Karpas-422 (cell line): ENCODE measurements around the gene ATP1B3. TPM values are rescaled to one million over a fixed set of nuclear protein-coding genes. Genes with fewer than 3 reads are reported as not detected.
"Not testable (repeated sequence)": the region's sequence is repeated elsewhere in the genome, so short reads cannot be mapped to it uniquely, and the experiment has no call there.

Source experiments
- DNase-seq: peaks from one replicate; pipeline ENCODE4 v3.0.0-alpha.2; 2015
- H2AFZ ChIP-seq: fragments of 200-600 bp; sonication (generic); 2 replicates; pipeline ENCODE4 v1.6.1; 2014; ENCODE audit warnings: antibody characterized with exemption, low read length, mixed read lengths
- H3K27ac ChIP-seq: fragments of 200-600 bp; sonication (generic); 2 replicates; pipeline ENCODE4 v1.5.1; 2014; ENCODE audit warnings: mild to moderate bottlenecking, low read length, moderate library complexity
- H3K27me3 ChIP-seq: fragments of 200-600 bp; sonication (generic); 2 replicates; pipeline ENCODE4 v1.6.1; 2014; ENCODE audit warnings: low read length, mixed read lengths
- H3K36me3 ChIP-seq: fragments of 200-600 bp; sonication (generic); 2 replicates; pipeline ENCODE4 v1.6.1; 2014; ENCODE audit warnings: low read length, mixed read lengths; ENCODE audit not compliant: insufficient read depth
- H3K4me1 ChIP-seq: fragments of 200-600 bp; sonication (generic); 2 replicates; pipeline ENCODE4 v1.6.1; 2014; ENCODE audit warnings: mild to moderate bottlenecking, low read length, mixed read lengths
- H3K4me2 ChIP-seq: fragments of 200-600 bp; sonication (generic); 2 replicates; pipeline ENCODE4 v1.6.1; 2014; ENCODE audit warnings: low read length, low read depth, mild to moderate bottlenecking; ENCODE audit not compliant: poor library complexity, severe bottlenecking
- H3K4me3 ChIP-seq: fragments of 200-600 bp; sonication (generic); 2 replicates; pipeline ENCODE4 v1.5.1; 2014; ENCODE audit warnings: mild to moderate bottlenecking, antibody characterized with exemption, low read length, mixed read lengths
- H3K79me2 ChIP-seq: fragments of 200-600 bp; sonication (generic); 2 replicates; pipeline ENCODE4 v1.6.1; 2014; ENCODE audit warnings: mild to moderate bottlenecking, low read length, mixed read lengths
- H3K9ac ChIP-seq: fragments of 200-600 bp; sonication (generic); 2 replicates; pipeline ENCODE4 v1.6.0; 2014; ENCODE audit warnings: low read length
- H3K9me2 ChIP-seq: fragments of 200-600 bp; sonication (generic), shearing (Covaris generic); replicated peaks from 2 replicates; pipeline ENCODE4 v1.6.0; 2014; ENCODE audit warnings: mild to moderate bottlenecking, low read length, moderate library complexity; ENCODE audit not compliant: insufficient read depth
- H3K9me3 ChIP-seq: fragments of 300-700, 200-600 bp; sonication (generic); 2 replicates; pipeline ENCODE4 v1.6.1; 2014; ENCODE audit warnings: low read length, mixed read lengths
- H4K20me1 ChIP-seq: fragments of 200-600 bp; sonication (generic); 2 replicates; pipeline ENCODE4 v1.6.1; 2014; ENCODE audit warnings: mild to moderate bottlenecking, antibody characterized with exemption, low read length, low read depth; ENCODE audit not compliant: insufficient read depth
- total RNA-seq: library from RNA; depleted of rRNA; stranded (reverse); fragments of >200 nt; shearing (Covaris generic); gene quantifications from 2 replicates; pipeline ENCODE4 v1.2.3, GENCODE V29; 2014; ENCODE audit warnings: low replicate concordance

ATP1B3 gene
- total RNA-seq, 1 experiment from 2014 or later, result 68.7 TPM

DNA sequence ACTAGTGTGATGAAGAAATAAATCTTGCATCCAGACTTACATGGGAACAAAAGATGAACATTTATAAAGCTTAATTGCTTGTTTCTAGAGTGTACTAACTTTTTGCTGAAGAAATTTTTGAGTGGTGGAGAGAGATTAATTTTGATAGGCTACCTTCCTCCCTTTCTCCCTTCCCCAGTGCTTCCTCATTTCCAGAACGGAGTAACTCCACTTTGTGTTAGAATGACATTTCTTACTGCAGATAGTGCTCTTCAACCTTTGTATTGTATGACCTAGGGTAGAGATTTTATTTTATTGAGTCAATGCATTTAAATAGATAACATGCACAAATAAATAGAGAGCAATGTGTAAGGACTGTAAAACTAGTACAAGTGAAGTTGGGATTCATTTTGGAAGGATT is 1.9 kb downstream of the ATP1B3 start:
- peaks cover 26% of the 10 kb centered on the region for H3K36me3 ChIP-seq
- H3K9me2 ChIP-seq, result no peaks in the 10 kb centered on the region
- 0 out of 2 replicates have a peak, but pooled peaks cover 4% of the 10 kb centered on the region for H4K20me1 ChIP-seq
- peak overlapping the region; percentile 97 for H3K4me3 ChIP-seq
- H3K27me3 ChIP-seq, result no peaks in the 10 kb centered on the region
- H2AFZ ChIP-seq, result no peak overlapping the region
- peak overlapping the region; percentile 99 for H3K9ac ChIP-seq
- H3K79me2 ChIP-seq, result peaks cover 68% of the 10 kb centered on the region
- peak overlapping the region; percentile 79; the same call in 1 of the 2 replicates for H3K27ac ChIP-seq
- H3K9me3 ChIP-seq, result no peaks in the 10 kb centered on the region
- peaks cover 38% of the 10 kb centered on the region for H3K4me1 ChIP-seq
- peak; percentile 50 for DNase-seq
- H3K4me2 ChIP-seq, result peak overlapping the region; percentile 96

- H3K36me3 ChIP-seq, result peaks cover 31% of the 10 kb centered on the region
- 0 out of 2 replicates have a peak, but pooled peaks cover 4% of the 10 kb centered on the region for H4K20me1 ChIP-seq
- no peak for DNase-seq
- H3K4me2 ChIP-seq, result peak overlapping the region; percentile 96
- H3K4me1 ChIP-seq, result peaks cover 38% of the 10 kb centered on the region
- H3K9me3 ChIP-seq, result no peaks in the 10 kb centered on the region
- no peaks in the 10 kb centered on the region for H3K9me2 ChIP-seq
- 0 out of 2 replicates have a peak overlapping the region, but pooled peaks have one; percentile 79 for H3K27ac ChIP-seq
- no peak overlapping the region for H2AFZ ChIP-seq
- peak overlapping the region; percentile 97 for H3K4me3 ChIP-seq
- H3K9ac ChIP-seq, result peak overlapping the region; percentile 99
- H3K79me2 ChIP-seq, result peaks cover 73% of the 10 kb centered on the region
- no peaks in the 10 kb centered on the region for H3K27me3 ChIP-seq
Measured at GRCh38 chr3:141878817-141879216, 2.4 kb downstream of the ATP1B3 start.

DNA sequence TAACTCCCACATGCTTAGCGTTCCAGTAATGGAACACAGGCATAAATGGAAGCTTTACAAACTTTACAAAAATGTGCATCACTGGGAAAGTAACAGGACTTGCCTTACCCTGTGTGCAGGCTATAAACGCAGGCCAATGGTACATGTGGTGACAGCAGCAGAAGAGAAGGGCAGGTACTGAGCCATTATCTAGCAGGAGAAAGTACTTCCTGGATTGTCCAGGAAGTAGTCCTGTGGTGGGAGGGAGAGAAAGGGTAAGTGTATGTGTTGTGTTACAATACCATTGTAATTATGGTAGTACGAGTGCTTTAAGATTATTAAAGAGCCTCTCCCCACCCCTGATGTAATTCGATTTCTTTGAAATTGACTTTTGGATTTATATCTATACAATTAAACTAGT is 5.3 kb downstream of the ATP1B3 start:
- Histone ChIP-seq H3K9me3 (no peaks in the 10 kb centered on the region), H3K79me2 (peaks cover 100% of the 10 kb centered on the region), H3K4me3 (no peak overlapping the region), H3K9me2 (no peaks in the 10 kb centered on the region), H2AFZ (no peak overlapping the region), H3K27ac (no peak overlapping the region), H3K36me3 (peaks cover 50% of the 10 kb centered on the region), H3K9ac (no peak overlapping the region), H4K20me1 (0 out of 2 replicates have a peak, but pooled peaks cover 4% of the 10 kb centered on the region), H3K4me2 (peak overlapping the region; percentile 8), H3K27me3 (no peaks in the 10 kb centered on the region), H3K4me1 (peaks cover 33% of the 10 kb centered on the region)
- DNase-seq, result no peak

DNA sequence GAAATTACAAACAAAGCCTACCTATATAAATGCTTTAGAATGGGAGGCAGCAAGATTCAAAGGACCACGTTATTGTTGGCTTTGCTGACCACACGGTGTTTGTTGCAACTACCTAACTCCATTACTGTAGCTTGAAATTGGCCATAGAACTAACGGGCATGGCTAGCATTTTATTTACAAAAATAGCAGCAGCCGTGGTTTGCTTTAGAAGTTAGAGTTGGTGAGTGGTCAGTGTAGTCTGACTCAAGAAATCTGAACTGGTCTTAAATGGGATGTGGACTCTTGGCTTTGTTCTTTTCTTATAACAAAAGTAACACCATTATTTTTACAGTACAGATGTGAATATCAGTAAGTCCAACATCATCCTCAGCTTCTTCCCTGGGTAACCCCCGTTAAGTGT is 10.6 kb downstream of the ATP1B3 start:
- Histone ChIP-seq H3K36me3 (peaks cover 50% of the 10 kb centered on the region), H3K9me3 (no peaks in the 10 kb centered on the region), H3K9me2 (no peaks in the 10 kb centered on the region), H3K79me2 (peaks cover 97% of the 10 kb centered on the region), H3K4me3 (no peak overlapping the region), H3K27ac (no peak overlapping the region), H3K4me1 (no peaks in the 10 kb centered on the region; the same call in 1 of the 2 replicates), H3K27me3 (no peaks in the 10 kb centered on the region), H4K20me1 (peaks cover 3% of the 10 kb centered on the region; the same call in 1 of the 2 replicates), H2AFZ (no peak overlapping the region), H3K4me2 (no peak overlapping the region), H3K9ac (no peak overlapping the region)
- DNase-seq, result no peak

DNA sequence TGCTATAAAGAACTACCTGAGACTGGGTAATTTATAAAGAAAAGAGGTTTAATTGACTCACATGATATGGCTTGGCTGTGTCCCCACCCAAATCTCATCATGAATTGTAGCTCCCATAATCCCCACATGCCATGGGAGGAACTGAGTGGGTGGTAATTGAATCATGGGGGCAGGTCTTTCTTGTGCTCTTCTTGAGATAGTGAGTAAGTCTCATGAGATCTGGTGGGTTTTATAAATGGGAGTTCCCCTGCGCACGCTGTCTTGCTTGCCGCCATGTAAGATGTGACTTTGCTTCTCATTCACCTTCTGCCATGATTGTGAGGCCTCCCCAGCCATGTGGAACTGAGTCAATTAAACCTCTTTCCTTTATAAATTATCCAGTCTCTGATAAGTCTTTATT is 12.1 kb downstream of the ATP1B3 start:
- H3K4me1 ChIP-seq, H3K9me2 ChIP-seq, H3K4me3 ChIP-seq, DNase-seq, H4K20me1 ChIP-seq, H2AFZ ChIP-seq, H3K4me2 ChIP-seq, H3K9ac ChIP-seq, H3K9me3 ChIP-seq, H3K27ac ChIP-seq, H3K27me3 ChIP-seq: not testable (repeated sequence)
- Histone ChIP-seq H3K79me2 (peaks cover 97% of the 10 kb centered on the region), H3K36me3 (peaks cover 56% of the 10 kb centered on the region)

DNA sequence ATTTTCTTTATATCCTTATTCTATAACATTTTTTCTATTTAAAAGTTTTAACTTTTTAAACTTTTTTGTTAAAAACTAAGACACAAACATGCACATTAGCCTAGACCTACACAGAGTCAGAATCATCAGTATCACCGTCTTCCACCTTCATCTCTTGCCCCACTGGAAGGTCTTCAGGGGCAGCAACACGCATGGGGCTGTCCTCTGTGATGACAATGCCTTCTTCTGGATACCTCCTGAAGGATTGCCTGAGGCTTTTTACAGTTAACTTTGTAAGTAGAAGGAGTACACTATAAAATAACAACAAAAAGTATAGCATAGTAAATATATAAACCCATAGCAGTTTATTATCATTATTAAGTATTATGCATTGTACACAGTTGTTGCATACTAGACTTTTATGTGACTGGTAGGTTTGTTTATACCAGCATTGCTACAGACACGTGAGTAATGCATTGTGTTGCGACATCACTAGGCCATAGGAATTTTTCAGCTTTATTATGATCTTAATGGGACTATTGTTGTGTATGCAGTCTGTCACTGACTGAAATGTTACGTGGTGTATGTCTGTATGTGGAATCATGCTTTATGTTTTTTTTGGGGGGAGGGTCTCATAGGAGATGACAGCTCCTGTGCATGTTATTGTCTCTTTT is 18.2 kb downstream of the ATP1B3 start:
- H4K20me1 ChIP-seq, result peaks cover 7% of the 10 kb centered on the region; the same call in 1 of the 2 replicates
- no peak overlapping the region for H3K4me2 ChIP-seq
- H3K79me2 ChIP-seq, result peaks cover 98% of the 10 kb centered on the region

DNA sequence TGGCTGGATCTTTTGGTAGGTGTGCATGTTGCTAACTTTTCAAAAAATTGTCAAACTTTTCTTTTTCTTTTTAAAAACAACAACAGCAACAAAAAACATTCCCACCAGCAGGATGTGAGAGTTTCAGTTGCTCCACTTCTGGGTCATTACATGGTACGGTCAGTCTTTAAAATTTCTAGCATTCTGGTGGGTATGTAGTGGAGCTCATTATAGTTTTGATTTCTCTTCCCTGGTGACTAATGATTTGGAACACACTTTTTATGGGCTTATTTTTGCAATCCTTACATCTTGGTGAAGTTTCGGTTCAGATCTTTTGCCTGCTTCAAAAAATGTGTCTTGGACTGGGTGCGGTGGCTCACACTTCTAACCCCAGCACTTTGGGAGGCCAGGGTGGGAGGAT is 19.3 kb downstream of the ATP1B3 start:
- peaks cover 7% of the 10 kb centered on the region; the same call in 1 of the 2 replicates for H4K20me1 ChIP-seq
- H3K4me3 ChIP-seq, result no peak overlapping the region
- H3K36me3 ChIP-seq, result peaks cover 66% of the 10 kb centered on the region
- H3K4me1 ChIP-seq, result no peaks in the 10 kb centered on the region
- no peak overlapping the region for H3K9ac ChIP-seq
- no peaks in the 10 kb centered on the region for H3K9me2 ChIP-seq
- H3K4me2 ChIP-seq, result no peak overlapping the region
- no peak overlapping the region for H2AFZ ChIP-seq
- H3K9me3 ChIP-seq, result peaks cover 4% of the 10 kb centered on the region; the same call in 1 of the 2 replicates
- no peaks in the 10 kb centered on the region for H3K27me3 ChIP-seq
- DNase-seq, result no peak
- peaks cover 98% of the 10 kb centered on the region for H3K79me2 ChIP-seq
- no peak overlapping the region for H3K27ac ChIP-seq

More for the DNA sequence above, 18.2 kb downstream of the ATP1B3 start:
- no peak overlapping the region for H3K27ac ChIP-seq
- no peak overlapping the region for H3K9ac ChIP-seq
- H3K36me3 ChIP-seq, result peaks cover 59% of the 10 kb centered on the region
- H2AFZ ChIP-seq, result no peak overlapping the region
- H3K4me1 ChIP-seq, result no peaks in the 10 kb centered on the region
- peaks cover 4% of the 10 kb centered on the region; the same call in 1 of the 2 replicates for H3K9me3 ChIP-seq
- no peak for DNase-seq
- no peaks in the 10 kb centered on the region for H3K9me2 ChIP-seq
- no peak overlapping the region for H3K4me3 ChIP-seq
- no peaks in the 10 kb centered on the region for H3K27me3 ChIP-seq

GRCh38 chr3:141898908-141899307 is 22.5 kb downstream of the ATP1B3 start:
- peaks cover 97% of the 10 kb centered on the region for H3K79me2 ChIP-seq
- no peak overlapping the region for H3K27ac ChIP-seq

More at GRCh38 chr3:141898908-141899307, 22.5 kb downstream of the ATP1B3 start:
- DNase-seq, result no peak
- H3K9ac ChIP-seq, result no peak overlapping the region
- peaks cover 4% of the 10 kb centered on the region; the same call in 1 of the 2 replicates for H3K9me3 ChIP-seq
- peaks cover 6% of the 10 kb centered on the region; the same call in 1 of the 2 replicates for H3K4me1 ChIP-seq
- peaks cover 58% of the 10 kb centered on the region for H3K36me3 ChIP-seq
- peaks cover 4% of the 10 kb centered on the region; the same call in 1 of the 2 replicates for H4K20me1 ChIP-seq
- no peaks in the 10 kb centered on the region for H3K9me2 ChIP-seq
- H3K27me3 ChIP-seq, result no peaks in the 10 kb centered on the region
- H3K4me3 ChIP-seq, result no peak overlapping the region
- no peak overlapping the region for H3K4me2 ChIP-seq
- no peak overlapping the region for H2AFZ ChIP-seq
